BJ (cell line): ENCODE data around the gene SLC9A3. TPM values are rescaled to one million over a fixed set of nuclear protein-coding genes. Genes with fewer than 3 reads are reported as not detected.

Experiments used
- CTCF ChIA-PET: fragments of 350-600 bp; formaldehyde crosslinking; extraction: SDS; loops from one replicate; lab custom pipeline; 2021; ENCODE audit warnings: antibody characterized with exemption, inconsistent platforms; lab: Yijun Ruan, JAX
- POLR2A ChIA-PET: fragments of 300-600 bp; sonication (Branson Sonifier 250); formaldehyde crosslinking; extraction: SDS; loops from one replicate; lab custom pipeline; 2021; ENCODE audit warnings: antibody characterized with exemption; lab: Charles Lee
- DNase-seq: peaks from one replicate; pipeline ENCODE4 v3.0.0-alpha.2; 2011; ENCODE audit warnings: low read depth
- H3K27me3 ChIP-seq: 2 replicates; pipeline ENCODE4 v1.6.0; 2011; ENCODE audit warnings: low read length; ENCODE audit not compliant: control insufficient read depth, insufficient read depth
- H3K36me3 ChIP-seq: 2 replicates; pipeline ENCODE4 v1.5.1; 2011; ENCODE audit warnings: low read length; ENCODE audit not compliant: control insufficient read depth, insufficient read depth
- H3K4me3 ChIP-seq: 2 replicates; pipeline ENCODE4 v1.5.1; 2011; ENCODE audit warnings: low read depth, mild to moderate bottlenecking, control low read depth, low read length
- CTCF ChIP-seq: IDR thresholded peaks from 2 replicates; pipeline ENCODE4 v1.5.1; 2011; ENCODE audit warnings: low read depth, mild to moderate bottlenecking, control low read depth, inconsistent platforms, low read length, moderate library complexity; ENCODE audit not compliant: insufficient read depth
- polyA plus RNA-seq: library from polyadenylated mRNA; depleted of rRNA; stranded (reverse); fragments of >200 nt; gene quantifications from 2 replicates; pipeline ENCODE4 v1.2.3, GENCODE V29; 2011

SLC9A3 gene
- polyA plus RNA-seq, 1 experiment = 1.2 TPM

DNA sequence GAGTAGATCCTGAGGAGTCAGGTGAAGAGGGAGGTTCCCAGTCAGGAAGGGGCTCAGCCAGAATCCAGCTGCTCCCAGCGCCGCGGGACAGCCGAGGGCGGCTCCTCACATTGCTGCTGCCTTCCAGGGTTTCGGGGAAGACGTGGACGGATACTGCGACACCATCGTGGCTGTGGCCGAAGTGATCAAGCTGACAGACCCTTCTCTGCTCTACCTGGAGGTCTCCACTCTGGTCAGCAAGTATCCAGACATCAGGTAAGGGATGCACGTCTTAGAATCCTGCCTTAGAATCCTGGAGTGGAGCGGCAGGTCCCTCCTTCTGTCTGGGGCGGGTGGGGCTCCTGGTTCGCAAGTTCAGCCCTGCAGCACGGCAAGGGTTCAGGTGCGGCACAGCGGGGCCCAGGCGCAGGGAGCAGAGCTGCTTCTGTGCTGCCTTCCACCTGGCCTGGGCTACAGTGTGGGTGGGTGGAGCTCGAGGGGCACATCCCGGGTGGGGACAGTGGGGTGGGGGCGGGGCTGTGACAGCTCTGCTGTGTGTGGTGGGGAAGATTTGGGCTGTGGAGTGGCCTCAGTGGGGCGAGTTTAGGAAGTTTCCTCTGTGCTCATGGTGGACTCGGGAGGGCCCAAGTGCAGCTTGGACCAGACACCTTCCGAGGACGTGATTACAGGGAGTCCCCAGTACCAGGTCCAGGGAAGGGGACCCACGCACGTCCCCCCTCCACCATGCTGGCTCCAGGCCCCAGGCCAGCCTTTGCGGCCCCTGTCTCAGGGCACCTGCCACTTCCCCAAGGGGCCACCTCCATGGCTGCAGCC, 58.5 kb downstream of the SLC9A3 start:
- H3K27me3 ChIP-seq = no peaks in the 10 kb centered on the region
- ChIA-PET CTCF (interaction anchor here (0.6 to 1.5 kb wide), 2 partner anchors 19 to 700 kb away, joined by 3 to 7 read pairs; no protein-coding TSS in a partner anchor), POLR2A (no interaction called here)
- no peak for DNase-seq
- H3K4me3 ChIP-seq = no peak overlapping the region
- no peak for TF ChIP-seq CTCF
- peaks cover 31% of the 10 kb centered on the region for H3K36me3 ChIP-seq

DNA sequence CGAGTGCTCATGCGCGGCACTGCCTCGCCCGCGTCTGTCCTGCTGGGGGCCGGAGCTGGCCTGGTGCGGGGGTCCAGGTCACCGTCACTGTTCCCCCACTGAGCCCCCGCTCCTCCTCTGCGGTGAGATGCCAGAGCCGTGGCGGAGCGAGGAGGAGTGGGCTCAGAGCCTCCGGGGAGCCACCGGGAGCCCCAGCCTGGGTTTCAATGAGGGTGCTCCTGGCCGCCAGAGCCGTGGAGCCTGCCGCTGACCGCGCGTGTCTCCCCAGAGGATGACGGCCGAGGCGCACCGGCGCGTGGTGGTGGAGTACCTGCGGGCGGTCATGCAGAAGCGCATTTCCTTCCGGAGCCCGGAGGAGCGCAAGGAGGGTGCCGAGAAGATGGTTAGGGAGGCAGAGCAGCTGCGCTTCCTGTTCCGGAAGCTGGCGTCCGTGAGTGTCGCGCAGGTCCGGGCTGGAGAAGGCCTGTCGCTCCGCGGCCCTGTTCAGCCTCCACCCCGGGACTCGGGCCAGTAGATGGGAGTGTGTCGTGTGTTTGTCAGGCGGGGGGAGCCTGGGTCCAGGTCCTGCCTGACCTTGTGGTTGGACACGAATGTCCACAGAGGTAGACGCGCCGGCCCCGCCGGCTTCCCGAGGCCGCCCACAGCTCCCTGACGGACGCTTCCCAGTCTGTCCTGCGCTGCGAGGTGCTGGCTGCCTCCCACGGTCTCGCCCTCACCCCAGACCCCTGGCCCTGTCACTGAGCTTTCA, 59.2 kb downstream of the SLC9A3 start:
- no peak for DNase-seq
- ChIA-PET CTCF (interaction anchor here (1.5 kb wide), 1 partner anchor 18 kb away, joined by 7 read pairs; no protein-coding TSS in a partner anchor), POLR2A (no interaction called here)
- H3K27me3 ChIP-seq = no peaks in the 10 kb centered on the region
- no peak overlapping the region for H3K4me3 ChIP-seq
- no peak for TF ChIP-seq CTCF
- H3K36me3 ChIP-seq = peaks cover 29% of the 10 kb centered on the region

GRCh38 chr5:464446-464842, 59.8 kb downstream of the SLC9A3 start:
- H3K27me3 ChIP-seq = no peaks in the 10 kb centered on the region
- no peak for TF ChIP-seq CTCF
- CTCF ChIA-PET = no interaction called here
- POLR2A ChIA-PET = no interaction called here
- peaks cover 33% of the 10 kb centered on the region for H3K36me3 ChIP-seq
- no peak overlapping the region for H3K4me3 ChIP-seq
- DNase-seq = no peak

DNA sequence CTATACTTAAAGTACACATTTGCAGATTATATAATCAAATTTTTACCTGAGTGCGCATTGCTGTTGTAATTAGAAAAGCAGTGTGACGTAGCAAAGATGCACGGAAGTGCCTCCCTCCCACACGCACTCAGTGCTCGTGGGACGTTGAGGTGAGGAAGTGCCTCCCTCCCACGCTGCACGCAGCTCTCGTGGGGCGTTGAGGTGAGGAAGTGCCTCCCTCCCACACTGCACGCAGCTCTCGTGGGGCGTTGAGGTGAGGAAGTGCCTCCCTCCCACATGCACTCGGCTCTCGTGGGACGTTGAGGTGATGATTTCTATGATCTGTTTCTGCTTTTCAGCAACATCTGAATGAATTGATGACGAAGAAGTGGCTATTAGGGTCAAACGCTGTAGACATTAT, 60.3 kb downstream of the SLC9A3 start:
- POLR2A ChIA-PET = no interaction called here
- no peak for TF ChIP-seq CTCF
- Histone ChIP-seq H3K4me3 (no peak overlapping the region), H3K27me3 (no peaks in the 10 kb centered on the region), H3K36me3 (peaks cover 33% of the 10 kb centered on the region)
- no peak for DNase-seq
- CTCF ChIA-PET = no interaction called here

DNA sequence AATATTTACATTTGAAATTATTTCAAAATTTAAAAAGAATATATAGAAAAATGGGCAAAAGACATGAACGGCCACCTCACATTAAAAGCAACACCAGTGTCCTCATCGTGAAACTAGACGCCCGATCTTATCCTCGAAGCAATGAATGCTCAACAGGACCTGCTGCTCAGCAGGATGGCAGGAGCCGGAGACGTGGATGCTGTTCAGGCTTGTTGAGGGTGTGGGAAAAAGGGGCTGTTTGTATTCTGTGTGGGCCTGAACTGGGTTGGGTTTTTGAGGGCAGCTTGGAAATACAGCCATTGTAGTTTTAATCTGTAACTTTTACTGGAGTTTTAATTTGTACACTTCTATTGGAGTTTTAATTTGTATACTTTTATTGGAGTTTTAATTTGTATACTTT, 60.9 kb downstream of the SLC9A3 start:
- no peak for TF ChIP-seq CTCF
- CTCF ChIA-PET = no interaction called here
- POLR2A ChIA-PET = no interaction called here
- no peak overlapping the region for H3K4me3 ChIP-seq
- H3K36me3 ChIP-seq = peaks cover 33% of the 10 kb centered on the region
- no peaks in the 10 kb centered on the region for H3K27me3 ChIP-seq
- DNase-seq = no peak
